ENCODE data around the gene LGALS8. TPM values are rescaled to one million over a fixed set of nuclear protein-coding genes. Genes with fewer than 3 reads are reported as not detected.
"Not testable (repeated sequence)": the region's sequence is repeated elsewhere in the genome, so short reads cannot be mapped to it uniquely, and the experiment has no call there.

LGALS8 gene
- 21.2 and 30.4 TPM in 2 replicates for total RNA-seq
- polyA plus RNA-seq (2012) = 23.9 TPM

GRCh38 chr1:236523704-236524141 lies at the start of gene LGALS8:
TSS of gene LGALS8 (plus strand) at chr1:236523982. CDS start at chr1:236526071, 2,089 bp downstream.
- peak; percentile 84 for DNase-seq (ENCODE audit: low read depth)

- DNase-seq (ENCODE audit: low read depth) = no peak
Measured at GRCh38 chr1:236476019-236476418, 47.8 kb upstream of the LGALS8 start.

GRCh38 chr1:236480758-236481436 lies 42.9 kb upstream of the LGALS8 start:
- no peak for DNase-seq (ENCODE audit: low read depth)

GRCh38 chr1:236484310-236484971 lies 39.3 kb upstream of the LGALS8 start:
- DNase-seq (ENCODE audit: low read depth) = no peak

DNA sequence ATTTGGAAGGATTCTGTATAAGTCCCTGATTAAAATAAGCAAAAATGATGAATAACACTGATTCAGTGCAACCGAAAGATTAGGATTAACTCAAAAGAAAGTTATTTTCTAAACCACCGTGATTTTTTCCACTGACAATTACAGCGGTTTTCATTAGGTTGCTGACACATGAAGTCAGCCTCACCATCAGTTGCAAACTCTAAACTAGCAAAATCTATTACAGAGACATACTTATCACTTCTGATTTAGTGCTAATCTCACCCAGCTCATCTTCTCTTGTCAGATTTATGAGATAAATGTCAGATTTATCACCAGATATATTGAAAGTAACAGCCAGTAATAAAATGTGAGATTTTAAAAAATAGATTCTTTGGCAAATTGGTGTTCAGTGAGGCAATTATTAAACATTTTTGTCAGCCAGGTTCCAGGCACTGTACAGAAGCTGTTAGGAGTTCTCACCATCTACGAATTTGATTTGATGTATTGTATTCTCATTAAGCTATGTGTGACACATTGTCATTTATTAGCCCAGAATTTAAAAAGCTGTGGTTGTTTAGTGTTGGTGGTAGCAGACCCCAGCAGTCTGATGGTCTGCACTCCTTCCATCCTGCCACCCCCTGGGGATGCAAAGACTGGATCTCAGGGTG lies 37.3 kb upstream of the LGALS8 start:
- DNase-seq (ENCODE audit: low read depth) = no peak

DNA sequence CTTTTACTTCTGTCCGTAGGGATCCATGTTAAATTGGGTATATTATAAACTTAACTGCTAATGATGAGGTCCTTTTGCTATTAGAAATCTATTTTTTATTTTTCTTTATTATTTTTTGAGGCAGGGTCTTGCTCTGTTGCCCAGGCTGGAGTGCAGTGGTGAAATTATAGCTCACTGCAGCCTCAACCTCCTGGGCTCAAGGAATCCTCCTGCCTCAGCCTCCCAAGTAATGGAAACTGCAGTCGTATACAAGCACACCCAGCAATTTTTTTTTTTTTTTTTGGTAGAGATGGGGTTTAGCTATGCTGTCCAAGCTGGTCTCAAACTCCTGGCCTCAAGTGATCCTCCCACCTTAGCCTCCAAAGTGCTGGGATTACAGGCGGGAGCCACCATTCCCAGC lies 34.6 kb upstream of the LGALS8 start:
- DNase-seq (ENCODE audit: low read depth) = not testable (repeated sequence)

GRCh38 chr1:236489710-236490377 lies 33.9 kb upstream of the LGALS8 start:
- peak; percentile 53 for DNase-seq (ENCODE audit: low read depth)

DNA sequence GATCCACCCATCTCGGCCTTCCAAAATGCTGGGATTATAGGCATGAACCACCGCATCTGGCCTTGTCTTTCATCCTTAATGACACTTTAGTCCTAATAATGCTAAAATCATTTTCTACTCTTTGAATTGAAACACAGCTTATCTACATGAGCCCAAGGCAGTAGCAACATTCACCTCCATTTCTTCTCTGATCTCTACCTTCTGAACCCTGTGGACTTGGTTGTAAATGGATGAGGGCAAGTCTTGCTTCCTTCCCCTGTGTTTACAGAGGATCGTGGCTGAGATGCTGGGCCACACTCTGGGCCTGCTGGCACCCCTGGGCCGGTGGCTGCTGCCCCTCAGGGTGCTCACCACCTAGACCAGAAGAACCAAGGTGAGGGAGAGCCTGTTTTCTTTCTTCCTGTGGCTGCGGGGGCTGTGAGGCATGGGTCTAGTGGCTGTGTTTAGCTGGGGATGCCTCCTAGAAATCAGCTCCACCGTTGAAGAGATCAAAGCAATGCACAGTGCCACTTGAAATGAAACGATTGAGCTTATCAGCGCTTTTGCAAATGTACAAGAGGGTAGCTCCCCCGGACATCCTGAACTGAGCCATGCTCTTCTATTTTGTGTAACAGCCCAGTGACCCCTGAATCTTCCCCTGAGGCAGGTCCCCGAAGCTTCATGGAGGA lies 32.2 kb upstream of the LGALS8 start:
- no peak for DNase-seq (ENCODE audit: low read depth)

GRCh38 chr1:236492378-236492777 lies 31.4 kb upstream of the LGALS8 start:
- DNase-seq (ENCODE audit: low read depth) = no peak

GRCh38 chr1:236494082-236494481 lies 29.7 kb upstream of the LGALS8 start:
- DNase-seq (ENCODE audit: low read depth) = no peak

DNA sequence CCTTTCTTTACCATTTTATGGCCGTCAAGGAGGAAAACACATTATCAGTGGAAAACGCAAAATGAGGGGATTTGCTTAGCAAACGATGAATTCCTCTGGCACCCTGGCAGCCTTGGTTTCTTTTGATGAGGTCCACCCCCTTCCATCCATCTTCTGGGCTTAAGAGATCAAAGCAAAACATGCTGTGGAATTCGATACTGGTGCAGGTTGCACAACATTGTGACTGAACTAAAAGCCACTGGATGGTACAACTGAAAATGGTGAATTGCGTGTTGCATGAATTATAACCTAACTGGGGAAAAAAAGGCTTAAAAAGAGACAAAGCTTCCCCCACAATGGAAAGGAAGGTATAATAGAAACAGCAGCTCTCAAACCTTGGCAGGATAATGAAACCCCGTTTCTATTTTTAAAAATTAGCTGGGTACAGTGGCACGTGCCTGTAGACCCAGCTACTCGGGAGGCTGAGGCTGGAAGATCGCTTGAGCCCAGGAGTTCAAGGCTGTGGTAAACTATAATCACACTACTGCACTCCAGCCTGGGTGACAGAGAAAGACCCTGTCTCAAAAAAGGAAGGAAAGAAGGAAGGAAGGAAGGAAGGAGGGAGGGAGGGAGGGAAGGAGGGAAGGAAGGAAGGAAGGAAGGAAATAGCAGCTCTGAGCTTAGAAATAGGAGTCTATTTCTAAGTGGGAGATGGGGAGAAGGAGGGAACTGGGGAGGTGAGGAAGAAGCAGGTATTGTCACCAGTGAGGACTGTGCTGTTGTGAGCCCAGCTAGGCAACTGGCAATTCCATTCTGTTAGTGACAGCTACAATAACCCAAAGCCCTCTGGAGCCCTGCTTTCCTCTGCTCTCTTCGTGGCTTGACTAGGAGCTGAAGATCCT lies 29.0 kb upstream of the LGALS8 start:
- peak; percentile 28 for DNase-seq (ENCODE audit: low read depth)

- no peak for DNase-seq (ENCODE audit: low read depth)
Measured at GRCh38 chr1:236495467-236496112, 28.2 kb upstream of the LGALS8 start.

DNA sequence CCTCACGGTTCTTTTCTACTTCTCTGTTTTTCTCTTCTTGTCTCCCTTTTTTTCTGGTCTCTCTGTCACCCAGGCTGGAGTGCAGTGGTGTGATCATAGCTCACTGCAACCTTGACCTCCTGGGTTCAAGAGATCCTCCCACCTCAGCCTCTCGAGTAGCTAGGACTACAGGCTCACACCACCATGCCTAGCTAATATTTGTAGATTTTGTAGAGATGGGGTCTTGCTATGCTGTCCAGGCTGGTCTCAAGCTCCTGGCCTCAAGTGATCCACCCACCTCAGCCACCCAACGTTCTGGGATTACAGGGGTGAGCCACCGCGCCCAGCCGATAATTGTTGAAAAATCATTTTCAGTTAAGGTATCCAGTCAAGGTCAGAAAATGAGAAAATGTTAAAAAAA lies 25.9 kb upstream of the LGALS8 start:
- no peak for DNase-seq (ENCODE audit: low read depth)

DNA sequence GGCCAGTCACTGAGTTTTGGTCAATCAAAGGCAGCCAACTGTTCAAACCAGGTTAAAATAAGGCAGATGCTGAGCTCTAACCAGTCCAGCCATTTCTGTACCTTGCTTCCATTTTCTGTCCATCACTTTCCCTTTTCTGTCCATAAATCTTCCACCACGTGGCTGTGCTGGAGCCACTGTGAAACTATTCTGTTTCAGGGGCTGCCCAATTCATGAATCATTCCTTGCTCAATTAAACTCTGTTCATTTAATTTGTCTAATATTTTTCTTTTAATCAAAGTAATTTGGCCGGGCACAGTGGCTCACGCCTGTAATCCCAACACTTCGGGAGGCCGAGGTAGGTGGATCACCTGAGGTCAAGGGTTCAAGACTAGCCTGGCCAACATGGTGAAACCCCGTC lies 22.7 kb upstream of the LGALS8 start:
- DNase-seq (ENCODE audit: low read depth) = no peak

DNA sequence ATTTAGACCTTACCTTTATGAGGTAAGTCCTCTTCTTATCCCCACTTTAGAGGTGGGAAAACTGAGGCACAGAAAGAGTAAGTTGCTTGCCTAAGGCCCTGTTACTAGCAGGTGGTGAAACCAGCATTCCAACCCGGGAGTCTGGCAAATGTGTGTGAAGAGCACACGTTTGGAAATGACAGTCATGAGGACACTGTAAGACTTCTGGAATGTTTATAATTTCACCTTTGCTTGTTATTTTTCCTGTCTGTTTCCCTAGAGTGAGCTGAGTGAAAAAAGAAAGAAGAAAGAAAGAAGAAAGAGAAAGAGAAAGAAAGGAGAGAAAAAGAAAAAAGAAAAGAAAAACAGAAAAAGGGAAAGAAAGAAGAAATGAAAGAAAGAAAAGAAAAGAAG lies 21.2 kb upstream of the LGALS8 start:
- DNase-seq (ENCODE audit: low read depth) = no peak

- peak; percentile 26 for DNase-seq (ENCODE audit: low read depth)
Measured at GRCh38 chr1:236502972-236503639, 20.7 kb upstream of the LGALS8 start.

DNA sequence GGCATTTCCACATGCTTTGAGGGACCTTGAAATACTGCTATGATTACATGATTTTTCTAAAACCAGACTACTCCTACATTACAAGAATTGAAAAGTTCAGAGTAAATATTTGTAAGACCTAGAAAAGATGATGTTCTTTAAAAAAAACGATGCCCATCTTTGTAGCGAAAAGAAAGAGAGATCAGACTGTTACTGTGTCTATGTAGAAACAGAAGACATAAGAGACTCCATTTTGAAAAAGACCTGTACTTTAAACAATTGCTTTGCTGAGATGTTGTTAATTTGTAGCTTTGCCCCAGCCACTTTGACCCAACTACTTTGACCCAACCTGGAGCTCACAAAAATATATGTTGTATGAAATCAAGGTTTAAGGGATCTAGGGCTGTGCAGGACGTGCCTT lies 19.4 kb upstream of the LGALS8 start:
- not testable (repeated sequence) for DNase-seq (ENCODE audit: low read depth)

- DNase-seq (ENCODE audit: low read depth) = no peak
Measured at GRCh38 chr1:236507022-236507700, 16.6 kb upstream of the LGALS8 start.
